Eye (tissue), 1 donor: ENCODE data around the gene DCTD.

Experiments
- DNase-seq: peaks from one replicate; pipeline ENCODE4 v3.0.0-alpha.2; 2015

Gene DCTD

GRCh38 chr4:182888891-182889290, 28.3 kb downstream of the DCTD start:
- DNase-seq, result no peak

GRCh38 chr4:182886768-182887167, 30.4 kb downstream of the DCTD start:
- no peak for DNase-seq

- DNase-seq, result no peak
These were observed 31.0 kb downstream of the DCTD start for GRCh38 chr4:182886205-182886604.

- DNase-seq, result no peak
These were observed 31.5 kb downstream of the DCTD start for GRCh38 chr4:182885738-182886077.

GRCh38 chr4:182885022-182885737, 32.0 kb downstream of the DCTD start:
- DNase-seq, result no peak

- DNase-seq, result no peak
These were observed 33.1 kb downstream of the DCTD start for GRCh38 chr4:182884040-182884439.

- DNase-seq, result no peak
These were observed 33.8 kb downstream of the DCTD start for GRCh38 chr4:182883351-182883750.

GRCh38 chr4:182881914-182882313, 35.3 kb downstream of the DCTD start:
- DNase-seq, result peak; percentile 78

GRCh38 chr4:182880387-182881356, 36.5 kb downstream of the DCTD start:
- peak; percentile 75 for DNase-seq

- no peak for DNase-seq
These were observed 37.3 kb downstream of the DCTD start for GRCh38 chr4:182879913-182880312.

- no peak for DNase-seq
These were observed 38.3 kb downstream of the DCTD start for GRCh38 chr4:182878633-182879495.

- no peak for DNase-seq
These were observed 39.8 kb downstream of the DCTD start for GRCh38 chr4:182877326-182877883.

GRCh38 chr4:182876427-182876826, 40.8 kb downstream of the DCTD start:
- no peak for DNase-seq

- DNase-seq, result no peak
These were observed 41.5 kb downstream of the DCTD start for GRCh38 chr4:182875453-182876405.

- no peak for DNase-seq
These were observed 42.3 kb downstream of the DCTD start for GRCh38 chr4:182874797-182875345.

GRCh38 chr4:182874304-182874751, 42.9 kb downstream of the DCTD start:
- no peak for DNase-seq

GRCh38 chr4:182873726-182874125, 43.5 kb downstream of the DCTD start:
- no peak for DNase-seq

- no peak for DNase-seq
These were observed 43.9 kb downstream of the DCTD start for GRCh38 chr4:182873289-182873688.

GRCh38 chr4:182872886-182873285, 44.3 kb downstream of the DCTD start:
- no peak for DNase-seq

- no peak for DNase-seq
These were observed 45.6 kb downstream of the DCTD start for GRCh38 chr4:182871616-182872015.

GRCh38 chr4:182869697-182870096, 47.5 kb downstream of the DCTD start:
- no peak for DNase-seq
